Measurements from ENCODE around the gene ARHGAP6. TPM values are rescaled to one million over a fixed set of nuclear protein-coding genes. Genes with fewer than 3 reads are reported as not detected.

ARHGAP6 gene
- total RNA-seq, 1 donor from 2014 or later = not detected

DNA sequence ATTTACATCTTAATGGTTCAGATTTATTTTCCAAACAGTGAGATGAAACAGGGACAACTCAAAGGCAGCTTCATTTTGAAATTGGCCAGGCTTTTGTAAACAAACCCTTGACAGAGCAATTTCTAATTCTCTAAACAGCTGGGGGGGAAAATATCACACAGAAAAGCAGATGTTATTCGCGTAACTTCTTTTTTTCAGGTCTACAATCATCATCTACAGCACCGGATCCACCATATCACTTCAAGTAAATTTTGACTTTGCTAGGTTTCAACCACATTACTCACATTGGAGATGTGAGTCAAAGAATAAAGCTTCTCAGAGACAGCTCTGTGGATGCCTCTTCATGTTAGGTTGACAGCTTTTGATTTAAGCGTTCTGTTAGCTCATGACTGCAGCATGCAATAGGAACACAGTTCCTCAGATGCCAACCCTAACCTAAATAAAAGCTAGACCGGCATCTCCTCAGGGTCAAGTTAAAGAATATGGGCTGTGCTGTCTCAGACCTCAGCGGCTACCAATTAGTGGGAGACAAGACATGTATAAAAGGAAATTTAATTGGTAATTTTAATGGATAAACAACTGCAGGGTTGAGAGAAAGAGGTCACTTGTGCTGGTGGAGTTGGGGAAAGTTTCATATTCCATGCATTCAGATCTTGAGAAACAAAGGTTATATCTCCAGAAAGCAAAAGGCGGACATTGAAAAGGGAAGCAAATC is 345.8 kb downstream of the ARHGAP6 start:
- no peak overlapping the region for H3K4me3 Mint-ChIP-seq (ENCODE audit: low read depth)
- H3K4me1 Mint-ChIP-seq (ENCODE audit: low read depth) = no peaks in the 10 kb centered on the region
- no peak for DNase-seq (ENCODE audit: low spot score)
- H3K27me3 Mint-ChIP-seq (ENCODE audit: low read depth) = no peaks in the 10 kb centered on the region
- H3K36me3 Mint-ChIP-seq (ENCODE audit: low read depth) = no peaks in the 10 kb centered on the region
- no peaks in the 10 kb centered on the region for H3K9me3 Mint-ChIP-seq
- H3K27ac Mint-ChIP-seq = no peak overlapping the region
- intact Hi-C loops (cut with micrococcal nuclease) = no loop called here

DNA sequence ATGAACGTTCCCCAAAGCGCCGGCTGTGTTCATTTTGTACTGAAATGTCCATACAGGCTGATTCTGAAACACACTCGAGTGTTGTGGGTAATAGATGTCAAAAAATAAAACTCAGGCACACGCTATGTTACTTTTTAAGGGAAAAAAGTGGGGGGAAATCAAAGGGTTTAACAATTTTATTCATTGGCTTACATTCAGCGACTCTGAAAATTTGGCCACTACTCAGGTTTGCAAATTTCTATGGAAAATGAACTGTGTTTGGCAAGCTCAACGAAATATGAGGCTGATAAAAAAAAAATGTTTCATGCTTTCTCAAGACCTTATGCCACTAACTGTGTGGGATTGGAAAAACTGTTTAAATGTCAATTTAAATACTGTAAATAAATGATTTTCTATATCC is 354.0 kb downstream of the ARHGAP6 start:
- H3K9me3 Mint-ChIP-seq = no peaks in the 10 kb centered on the region
- H3K27me3 Mint-ChIP-seq (ENCODE audit: low read depth) = no peaks in the 10 kb centered on the region
- no peaks in the 10 kb centered on the region for H3K36me3 Mint-ChIP-seq (ENCODE audit: low read depth)
- no peak for DNase-seq (ENCODE audit: low spot score)
- intact Hi-C loops (cut with micrococcal nuclease) = no loop called here
- no peak overlapping the region for H3K27ac Mint-ChIP-seq
- no peak overlapping the region for H3K4me3 Mint-ChIP-seq (ENCODE audit: low read depth)
- H3K4me1 Mint-ChIP-seq (ENCODE audit: low read depth) = no peaks in the 10 kb centered on the region

DNA sequence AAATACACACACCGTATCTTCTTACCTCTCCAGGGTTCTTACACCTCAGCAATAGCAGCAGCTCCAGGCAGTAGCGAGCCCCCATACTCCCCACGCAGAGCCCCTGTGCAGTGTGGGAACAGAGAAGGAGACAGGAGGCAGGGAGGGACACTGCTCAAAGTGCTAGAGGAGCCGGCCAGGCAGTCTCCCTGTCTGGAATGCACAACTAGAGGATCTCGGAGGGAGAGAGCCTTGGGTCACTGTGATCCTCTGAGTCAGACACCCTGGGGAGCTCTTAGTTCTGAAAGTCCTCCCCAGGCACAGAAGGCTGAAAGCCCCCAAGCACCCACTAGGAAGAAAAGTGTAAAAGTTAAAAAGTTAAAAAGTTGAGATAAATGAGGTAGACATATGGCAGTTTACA is 356.5 kb downstream of the ARHGAP6 start:
- no peak overlapping the region for H3K4me3 Mint-ChIP-seq (ENCODE audit: low read depth)
- intact Hi-C loops (cut with micrococcal nuclease) = no loop called here
- H3K27me3 Mint-ChIP-seq (ENCODE audit: low read depth) = no peaks in the 10 kb centered on the region
- H3K36me3 Mint-ChIP-seq (ENCODE audit: low read depth) = no peaks in the 10 kb centered on the region
- H3K9me3 Mint-ChIP-seq = no peaks in the 10 kb centered on the region
- H3K27ac Mint-ChIP-seq = no peak overlapping the region
- no peaks in the 10 kb centered on the region for H3K4me1 Mint-ChIP-seq (ENCODE audit: low read depth)
- no peak for DNase-seq (ENCODE audit: low spot score)

DNA sequence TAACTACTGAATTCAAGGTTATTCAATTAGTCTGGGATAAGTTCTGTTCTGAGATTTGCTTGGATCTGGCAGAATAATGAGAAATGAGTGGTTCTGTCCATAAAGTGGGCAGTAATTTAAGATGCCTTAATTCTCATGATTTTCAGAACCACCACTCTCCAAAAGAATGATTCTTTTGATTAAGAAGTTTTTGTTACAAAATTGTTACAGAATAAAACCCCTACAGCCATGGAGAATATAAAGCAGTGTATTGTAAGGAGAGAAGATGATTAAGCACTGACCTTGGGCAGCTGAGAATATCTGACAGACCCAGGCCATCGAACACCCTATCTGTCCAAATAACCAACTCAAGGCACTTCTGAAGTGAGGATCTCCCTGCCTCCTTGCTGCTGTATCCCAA is 360.1 kb downstream of the ARHGAP6 start:
- Mint-ChIP-seq H3K9me3 (no peaks in the 10 kb centered on the region), H3K36me3 (ENCODE audit: low read depth) (no peaks in the 10 kb centered on the region), H3K27me3 (ENCODE audit: low read depth) (no peaks in the 10 kb centered on the region)

DNA sequence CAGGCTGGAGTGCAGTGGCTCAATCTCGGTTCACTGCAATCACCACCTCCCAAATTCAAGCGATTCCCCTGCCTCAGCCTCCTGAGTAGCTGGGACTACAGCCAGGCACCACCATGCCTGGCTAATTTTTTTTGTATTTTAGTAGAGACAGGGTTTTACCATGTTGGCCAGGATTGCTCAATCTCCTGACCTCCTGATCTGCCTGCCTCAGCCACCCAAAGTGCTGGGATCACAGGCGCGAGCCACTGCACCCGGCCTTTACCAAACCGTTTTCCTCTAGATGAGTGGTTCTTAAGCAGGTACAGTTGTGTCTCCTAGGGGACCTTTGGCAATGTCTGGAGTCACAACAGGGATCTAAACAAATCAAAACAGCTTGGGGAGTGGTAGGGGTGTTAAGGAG is 360.9 kb downstream of the ARHGAP6 start:
- Mint-ChIP-seq H3K9me3 (no peaks in the 10 kb centered on the region), H3K27me3 (ENCODE audit: low read depth) (no peaks in the 10 kb centered on the region), H3K27ac (no peak overlapping the region), H3K4me1 (ENCODE audit: low read depth) (no peaks in the 10 kb centered on the region), H3K4me3 (ENCODE audit: low read depth) (no peak overlapping the region), H3K36me3 (ENCODE audit: low read depth) (no peaks in the 10 kb centered on the region)
- intact Hi-C loops (cut with micrococcal nuclease) = no loop called here
- no peak for DNase-seq (ENCODE audit: low spot score)

More for the DNA sequence above, 360.1 kb downstream of the ARHGAP6 start:
- intact Hi-C loops (cut with micrococcal nuclease) = no loop called here
- Mint-ChIP-seq H3K4me1 (ENCODE audit: low read depth) (no peaks in the 10 kb centered on the region), H3K27ac (no peak overlapping the region), H3K4me3 (ENCODE audit: low read depth) (no peak overlapping the region)
- no peak for DNase-seq (ENCODE audit: low spot score)

DNA sequence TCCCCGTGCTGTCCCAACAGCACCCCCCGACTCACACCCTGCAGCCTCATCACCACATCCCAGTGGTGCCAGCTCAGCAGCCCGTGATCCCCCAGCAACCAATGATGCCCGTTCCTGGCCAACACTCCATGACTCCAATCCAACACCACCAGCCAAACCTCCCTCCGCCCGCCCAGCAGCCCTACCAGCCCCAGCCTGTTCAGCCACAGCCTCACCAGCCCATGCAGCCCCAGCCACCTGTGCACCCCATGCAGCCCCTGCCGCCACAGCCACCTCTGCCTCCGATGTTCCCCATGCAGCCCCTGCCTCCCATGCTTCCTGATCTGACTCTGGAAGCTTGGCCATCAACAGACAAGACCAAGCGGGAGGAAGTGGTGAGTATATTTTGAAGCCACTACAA is 367.1 kb downstream of the ARHGAP6 start:
- Mint-ChIP-seq H3K4me1 (ENCODE audit: low read depth) (no peaks in the 10 kb centered on the region), H3K27me3 (ENCODE audit: low read depth) (no peaks in the 10 kb centered on the region), H3K4me3 (ENCODE audit: low read depth) (no peak overlapping the region), H3K27ac (no peak overlapping the region), H3K36me3 (ENCODE audit: low read depth) (no peaks in the 10 kb centered on the region), H3K9me3 (no peaks in the 10 kb centered on the region)
- no peak for DNase-seq (ENCODE audit: low spot score)
- intact Hi-C loops (cut with micrococcal nuclease) = no loop called here

DNA sequence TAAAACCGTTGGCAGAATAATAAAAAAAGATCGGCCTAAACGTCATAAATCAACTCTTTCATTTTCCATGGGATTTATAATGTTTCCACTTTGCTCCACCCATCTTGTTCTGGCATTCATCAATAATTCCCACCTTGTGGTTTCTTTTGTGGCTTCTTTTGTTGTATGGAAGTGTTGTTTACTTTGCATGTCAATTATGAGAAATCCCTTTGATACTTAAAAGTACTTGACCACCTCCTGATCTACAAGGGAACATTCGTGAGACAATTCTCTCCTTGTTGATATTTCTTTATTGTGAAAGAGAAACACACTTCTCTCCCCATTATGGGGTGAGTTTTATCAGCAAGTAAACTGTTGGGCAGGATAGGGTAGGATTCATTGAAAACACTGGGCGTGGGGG is 369.7 kb downstream of the ARHGAP6 start:
- no peak overlapping the region for H3K4me3 Mint-ChIP-seq (ENCODE audit: low read depth)
- intact Hi-C loops (cut with micrococcal nuclease) = no loop called here
- no peaks in the 10 kb centered on the region for H3K4me1 Mint-ChIP-seq (ENCODE audit: low read depth)
- H3K36me3 Mint-ChIP-seq (ENCODE audit: low read depth) = no peaks in the 10 kb centered on the region
- no peaks in the 10 kb centered on the region for H3K9me3 Mint-ChIP-seq
- no peaks in the 10 kb centered on the region for H3K27me3 Mint-ChIP-seq (ENCODE audit: low read depth)
- DNase-seq (ENCODE audit: low spot score) = no peak
- no peak overlapping the region for H3K27ac Mint-ChIP-seq

DNA sequence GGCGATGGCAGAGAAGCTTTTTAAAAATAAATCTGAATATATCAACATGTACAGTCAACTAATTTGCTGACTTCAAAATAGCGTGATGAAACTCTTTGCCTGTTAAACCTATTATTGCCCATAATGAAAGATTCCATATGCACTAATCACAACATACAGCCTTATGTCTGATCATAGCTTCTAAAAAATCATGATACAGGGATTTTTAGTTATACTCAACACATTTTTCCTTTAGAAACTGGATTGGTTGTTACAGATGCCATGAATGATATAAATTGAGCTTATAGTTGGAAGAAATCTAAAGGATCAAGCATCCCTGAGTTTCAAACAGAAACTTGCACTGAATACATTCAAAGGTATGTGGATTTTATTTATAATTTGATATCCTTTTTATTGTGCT is 372.6 kb downstream of the ARHGAP6 start, which contains the start of gene AMELX:
Gene AMELX, plus strand, starts transcription at position 301 of the 400 bp plus-strand sequence. CDS start 1,376 bp downstream, outside the sequence.
- Mint-ChIP-seq H3K9me3 (no peaks in the 10 kb centered on the region), H3K27ac (no peak within 1 kb of the TSS), H3K36me3 (ENCODE audit: low read depth) (no peaks in the 10 kb centered on the region), H3K4me1 (ENCODE audit: low read depth) (no peaks in the 10 kb centered on the region), H3K4me3 (ENCODE audit: low read depth) (no peak within 1 kb of the TSS), H3K27me3 (ENCODE audit: low read depth) (no peaks in the 10 kb centered on the region)
- intact Hi-C loops (cut with micrococcal nuclease) = no loop called here
- DNase-seq (ENCODE audit: low spot score) = no peak

DNA sequence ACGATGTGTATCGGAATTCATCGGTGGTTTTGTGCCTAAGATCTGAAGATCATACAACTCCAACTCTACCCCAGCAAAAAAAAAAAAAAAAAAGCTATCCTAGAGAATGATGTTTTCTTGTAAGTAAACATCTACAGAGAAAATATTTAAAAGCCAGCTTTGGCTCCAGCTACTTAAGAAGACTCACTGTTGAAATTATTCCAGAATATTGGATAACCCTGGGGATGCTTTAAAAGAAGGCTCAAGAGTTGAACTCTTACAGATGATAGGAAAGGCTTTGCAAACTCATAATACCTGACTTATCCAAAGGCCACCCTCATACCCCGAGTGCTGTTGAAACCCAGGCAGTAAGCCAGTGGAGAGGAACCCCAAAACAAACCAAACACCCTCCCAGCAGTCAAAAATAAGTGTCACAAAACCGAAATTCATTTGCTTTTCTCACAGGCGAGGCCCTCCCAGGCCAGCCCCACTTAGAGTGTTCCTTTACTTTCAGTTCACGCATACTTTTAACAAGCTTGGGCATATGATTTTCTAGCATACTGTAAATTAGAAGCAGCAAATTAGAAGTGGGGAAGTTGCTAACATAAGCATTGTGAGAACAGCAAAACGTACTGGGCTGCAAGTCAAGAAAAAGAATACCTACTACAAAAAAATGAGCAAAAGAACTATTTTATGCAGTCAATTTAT is 375.2 kb downstream of the ARHGAP6 start:
- H3K36me3 Mint-ChIP-seq (ENCODE audit: low read depth) = no peaks in the 10 kb centered on the region
- no peaks in the 10 kb centered on the region for H3K9me3 Mint-ChIP-seq
- H3K27ac Mint-ChIP-seq = no peak overlapping the region
- intact Hi-C loops (cut with micrococcal nuclease) = no loop called here
- no peaks in the 10 kb centered on the region for H3K27me3 Mint-ChIP-seq (ENCODE audit: low read depth)
- H3K4me3 Mint-ChIP-seq (ENCODE audit: low read depth) = no peak overlapping the region
- no peaks in the 10 kb centered on the region for H3K4me1 Mint-ChIP-seq (ENCODE audit: low read depth)
- no peak for DNase-seq (ENCODE audit: low spot score)

DNA sequence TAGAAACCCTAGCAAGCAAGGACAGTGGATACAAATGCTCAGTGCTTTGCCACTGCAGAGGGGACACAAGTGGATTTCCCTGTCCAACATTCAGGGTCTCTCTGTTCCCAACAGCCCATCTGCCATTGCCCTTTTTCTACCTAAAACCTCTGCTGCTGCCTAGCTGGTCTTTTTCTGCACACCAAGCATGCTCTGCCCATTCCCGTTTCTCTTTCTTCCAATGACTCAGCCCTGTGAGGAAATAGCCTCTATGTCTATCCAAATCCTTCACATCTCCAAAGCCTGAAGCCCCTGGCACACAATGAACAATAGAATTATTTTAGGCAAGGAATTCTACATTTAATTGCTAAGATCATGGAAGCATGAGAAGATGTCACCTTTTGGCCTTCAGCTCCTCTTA is 378.2 kb downstream of the ARHGAP6 start:
- H3K9me3 Mint-ChIP-seq = no peaks in the 10 kb centered on the region
- H3K27me3 Mint-ChIP-seq (ENCODE audit: low read depth) = no peaks in the 10 kb centered on the region
- no peak overlapping the region for H3K27ac Mint-ChIP-seq
- no peaks in the 10 kb centered on the region for H3K4me1 Mint-ChIP-seq (ENCODE audit: low read depth)
- no peaks in the 10 kb centered on the region for H3K36me3 Mint-ChIP-seq (ENCODE audit: low read depth)
- intact Hi-C loops (cut with micrococcal nuclease) = no loop called here
- H3K4me3 Mint-ChIP-seq (ENCODE audit: low read depth) = no peak overlapping the region
- DNase-seq (ENCODE audit: low spot score) = no peak

DNA sequence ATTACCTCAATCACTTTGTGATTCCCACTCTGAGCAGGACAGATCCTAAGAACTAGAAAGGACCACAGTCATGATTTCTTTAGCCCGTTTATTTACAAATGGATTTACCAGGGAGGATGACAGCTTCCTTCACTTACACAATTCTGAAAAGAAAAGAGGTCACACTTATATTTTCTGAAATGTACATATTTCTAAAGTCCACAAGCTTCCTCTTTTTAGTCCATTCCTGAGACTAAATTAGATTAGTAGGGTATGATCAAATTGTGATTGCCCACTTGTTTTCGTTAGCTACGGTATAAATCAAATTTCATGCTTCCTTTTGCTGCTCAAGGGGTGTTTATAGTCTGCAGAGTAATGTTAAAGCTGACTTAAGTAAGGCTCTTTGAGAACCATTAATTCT is 380.1 kb downstream of the ARHGAP6 start:
- no peaks in the 10 kb centered on the region for H3K27me3 Mint-ChIP-seq (ENCODE audit: low read depth)
- no peak for DNase-seq (ENCODE audit: low spot score)
- no peaks in the 10 kb centered on the region for H3K36me3 Mint-ChIP-seq (ENCODE audit: low read depth)
- no peaks in the 10 kb centered on the region for H3K9me3 Mint-ChIP-seq
- H3K4me3 Mint-ChIP-seq (ENCODE audit: low read depth) = no peak overlapping the region
- intact Hi-C loops (cut with micrococcal nuclease) = no loop called here
- no peaks in the 10 kb centered on the region for H3K4me1 Mint-ChIP-seq (ENCODE audit: low read depth)
- H3K27ac Mint-ChIP-seq = no peak overlapping the region

DNA sequence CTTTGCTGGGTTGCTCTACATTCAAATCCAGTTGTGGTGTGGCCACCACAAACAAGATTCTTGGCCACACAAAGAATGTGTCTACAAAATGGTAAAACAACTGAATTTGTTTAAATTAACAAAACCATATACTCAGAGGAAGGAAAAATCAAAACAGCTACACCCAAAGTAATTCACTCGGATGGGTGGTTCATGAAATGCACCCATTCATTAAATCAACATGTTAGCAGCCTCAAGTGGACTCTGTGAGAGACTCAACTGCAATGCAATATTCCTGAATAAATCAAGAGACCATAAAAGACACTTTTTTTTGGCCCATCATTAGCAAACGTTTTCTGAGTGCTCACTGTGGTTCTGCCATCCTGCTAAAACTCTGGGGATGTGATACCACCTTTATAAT is 383.7 kb downstream of the ARHGAP6 start:
- H3K27me3 Mint-ChIP-seq (ENCODE audit: low read depth) = no peaks in the 10 kb centered on the region
- intact Hi-C loops (cut with micrococcal nuclease) = no loop called here
- DNase-seq (ENCODE audit: low spot score) = no peak
- H3K4me3 Mint-ChIP-seq (ENCODE audit: low read depth) = no peak overlapping the region
- no peaks in the 10 kb centered on the region for H3K4me1 Mint-ChIP-seq (ENCODE audit: low read depth)
- H3K9me3 Mint-ChIP-seq = no peaks in the 10 kb centered on the region
- no peak overlapping the region for H3K27ac Mint-ChIP-seq
- H3K36me3 Mint-ChIP-seq (ENCODE audit: low read depth) = no peaks in the 10 kb centered on the region

DNA sequence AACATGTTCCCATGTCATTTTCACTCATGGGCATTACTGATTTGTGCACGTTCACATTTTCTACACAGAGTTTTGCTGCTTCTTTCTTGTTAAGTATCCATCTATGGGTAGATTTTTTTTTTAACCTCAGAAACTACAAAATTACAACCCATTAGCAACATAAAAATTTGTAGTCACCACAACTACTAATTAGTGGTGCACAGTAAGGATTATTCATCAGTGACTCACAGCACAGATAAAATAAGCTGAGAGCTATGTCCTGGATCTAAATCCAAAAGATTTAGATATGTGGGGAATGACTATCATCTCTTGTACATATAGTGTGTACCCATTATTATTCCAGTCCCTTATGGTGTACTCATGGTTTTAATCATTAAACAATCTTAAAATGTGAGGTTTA is 392.2 kb downstream of the ARHGAP6 start:
- Mint-ChIP-seq H3K27me3 (ENCODE audit: low read depth) (no peaks in the 10 kb centered on the region), H3K9me3 (no peaks in the 10 kb centered on the region), H3K36me3 (ENCODE audit: low read depth) (no peaks in the 10 kb centered on the region), H3K27ac (no peak overlapping the region), H3K4me1 (ENCODE audit: low read depth) (no peaks in the 10 kb centered on the region), H3K4me3 (ENCODE audit: low read depth) (no peak overlapping the region)
- intact Hi-C loops (cut with micrococcal nuclease) = no loop called here
- no peak for DNase-seq (ENCODE audit: low spot score)

Data from activated T-helper 2 cell treated with anti-CD3 and anti-CD28 coated beads, Interferon-gamma antibody, Interleukin-2, Interleukin-4, amounts not matched to agents 10 μg/mL and 5 μg/mL and 100 μg/mL, durations not matched to agents 14 hours and 24 hours and 36 hours (primary cell).